ENCODE data around the gene SCAMP5.

GRCh38 chr15:74995779-74996765 lies 709 bp downstream of the SCAMP5 start:
- TF ChIP-seq CEBPB (IDR thresholded peaks at IDR 0.05) (no peak), FOXM1 (IDR thresholded peaks at IDR 0.05; ENCODE audit: borderline replicate concordance, low read depth) (no peak), MAX (IDR thresholded peaks at IDR 0.05) (no peak), RAD21 (IDR thresholded peaks at IDR 0.05; ENCODE audit: low read depth) (no peak), CREB1 (IDR thresholded peaks at IDR 0.05; ENCODE audit: low read depth) (no peak), EP300 (IDR thresholded peaks at IDR 0.05; ENCODE audit: borderline replicate concordance) (no peak), REST (IDR thresholded peaks at IDR 0.05; ENCODE audit: low read depth) (no peak), TEAD4 (IDR thresholded peaks at IDR 0.05) (no peak)

All from Ishikawa (cell line).